GM23248 (cell line): ENCODE measurements around the gene PEX11A.

ENCODE experiments used
- EZH2 ChIP-seq: fragments of 200-600 bp; sonication (generic); IDR thresholded peaks from 2 replicates; pipeline ENCODE4 v1.6.1; 2018; ENCODE audit warnings: antibody characterized with exemption, mild to moderate bottlenecking; ENCODE audit not compliant: insufficient read depth, poor library complexity, severe bottlenecking
- EZH2phosphoT487 ChIP-seq: fragments of 200-600 bp; sonication (generic); IDR thresholded peaks from 2 replicates; pipeline ENCODE4 v1.6.1; 2018; ENCODE audit warnings: antibody characterized with exemption, moderate library complexity, mild to moderate bottlenecking, low read depth; ENCODE audit not compliant: insufficient read depth

- TF ChIP-seq EZH2phosphoT487 (no peak), EZH2 (no peak)
Measured at GRCh38 chr15:89728254-89728653, 37.7 kb upstream of the PEX11A start.
